Limb (tissue), 2 donors: Measurements from ENCODE around the gene PHETA2.

Experiments
- DNase-seq, 2 donors: peaks; one replicate each; pipeline ENCODE4 v3.0.0-alpha.2; 2016; ENCODE audit errors: extremely low spot score in 2 of 2

Gene PHETA2, protein sequence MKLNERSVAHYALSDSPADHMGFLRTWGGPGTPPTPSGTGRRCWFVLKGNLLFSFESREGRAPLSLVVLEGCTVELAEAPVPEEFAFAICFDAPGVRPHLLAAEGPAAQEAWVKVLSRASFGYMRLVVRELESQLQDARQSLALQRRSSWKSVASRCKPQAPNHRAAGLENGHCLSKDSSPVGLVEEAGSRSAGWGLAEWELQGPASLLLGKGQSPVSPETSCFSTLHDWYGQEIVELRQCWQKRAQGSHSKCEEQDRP

DNA sequence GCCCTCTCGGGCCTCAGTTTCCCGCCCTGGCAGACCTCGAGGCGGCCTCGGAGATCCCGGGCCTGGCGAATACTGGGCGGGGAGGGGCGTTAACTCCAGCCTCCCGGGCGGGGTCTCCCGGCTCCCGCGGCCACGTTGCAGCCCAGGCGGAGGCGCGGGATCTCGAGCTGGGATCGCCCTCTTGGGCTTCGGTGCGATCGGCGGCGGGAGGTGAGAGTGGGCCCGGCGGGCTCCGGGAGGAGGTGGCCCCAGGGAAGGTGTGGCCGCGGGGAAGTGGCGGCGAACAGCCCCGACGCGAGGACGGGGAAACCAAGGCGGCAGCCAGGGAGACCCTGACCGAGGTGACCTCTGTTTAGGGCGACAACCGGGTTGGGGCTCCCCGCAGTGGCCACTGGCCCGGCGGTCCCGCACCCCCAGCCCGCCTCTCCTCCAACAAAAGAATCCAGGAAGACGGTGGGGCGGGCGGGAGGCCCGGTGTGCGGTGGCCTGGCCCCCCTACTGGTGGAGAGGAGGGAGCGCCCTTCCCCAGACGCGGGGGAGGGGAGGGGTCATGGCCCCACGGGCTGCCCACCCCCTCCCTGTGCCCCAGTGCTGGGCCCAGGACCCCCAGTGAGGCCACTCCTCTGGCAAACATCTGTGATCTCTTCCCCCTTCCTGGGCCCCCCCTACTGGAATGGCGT lies at the start of gene PHETA2:
Gene PHETA2 (plus strand): TSS at position 117 of the 680 bp plus-strand sequence. CDS start 3,046 bp downstream, outside the sequence.
- DNase-seq: peak; percentile 53 to 79

DNA sequence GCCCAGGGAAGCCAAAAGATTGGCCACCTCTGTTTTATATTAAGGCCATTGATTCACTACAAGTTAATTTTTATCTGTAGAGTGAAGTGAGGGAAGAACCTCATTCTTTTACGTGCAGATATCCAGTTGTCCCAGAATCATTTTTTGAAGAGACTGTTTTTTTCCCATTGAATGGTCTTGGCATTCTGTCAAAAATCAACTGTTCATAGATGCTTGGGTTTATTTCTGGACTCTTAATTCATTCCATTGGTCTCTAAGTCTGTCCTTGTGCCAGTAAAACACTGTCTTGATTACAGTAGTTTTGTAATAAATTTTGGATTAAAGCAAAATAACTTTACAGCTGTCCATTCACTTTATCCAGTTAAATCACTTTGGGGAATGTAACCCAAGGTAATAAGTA lies 48.6 kb upstream of the PHETA2 start:
- no peak for DNase-seq

DNA sequence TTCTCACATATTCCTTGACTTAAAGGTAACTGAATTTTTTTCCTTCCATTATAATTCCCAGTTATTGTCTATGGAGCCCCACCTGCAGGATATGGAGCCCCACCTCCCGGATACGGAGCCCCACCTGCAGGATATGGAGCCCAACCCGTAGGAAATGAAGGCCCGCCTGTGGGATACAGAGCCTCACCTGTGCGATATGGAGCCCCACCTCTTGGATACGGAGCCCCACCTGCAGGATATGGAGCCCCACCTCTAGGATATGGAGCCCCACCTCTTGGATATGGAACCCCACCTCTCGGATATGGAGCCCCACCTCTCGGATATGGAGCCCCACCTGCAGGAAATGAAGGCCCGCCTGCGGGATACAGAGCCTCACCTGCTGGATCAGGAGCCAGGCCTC lies 47.3 kb upstream of the PHETA2 start:
- no peak for DNase-seq

DNA sequence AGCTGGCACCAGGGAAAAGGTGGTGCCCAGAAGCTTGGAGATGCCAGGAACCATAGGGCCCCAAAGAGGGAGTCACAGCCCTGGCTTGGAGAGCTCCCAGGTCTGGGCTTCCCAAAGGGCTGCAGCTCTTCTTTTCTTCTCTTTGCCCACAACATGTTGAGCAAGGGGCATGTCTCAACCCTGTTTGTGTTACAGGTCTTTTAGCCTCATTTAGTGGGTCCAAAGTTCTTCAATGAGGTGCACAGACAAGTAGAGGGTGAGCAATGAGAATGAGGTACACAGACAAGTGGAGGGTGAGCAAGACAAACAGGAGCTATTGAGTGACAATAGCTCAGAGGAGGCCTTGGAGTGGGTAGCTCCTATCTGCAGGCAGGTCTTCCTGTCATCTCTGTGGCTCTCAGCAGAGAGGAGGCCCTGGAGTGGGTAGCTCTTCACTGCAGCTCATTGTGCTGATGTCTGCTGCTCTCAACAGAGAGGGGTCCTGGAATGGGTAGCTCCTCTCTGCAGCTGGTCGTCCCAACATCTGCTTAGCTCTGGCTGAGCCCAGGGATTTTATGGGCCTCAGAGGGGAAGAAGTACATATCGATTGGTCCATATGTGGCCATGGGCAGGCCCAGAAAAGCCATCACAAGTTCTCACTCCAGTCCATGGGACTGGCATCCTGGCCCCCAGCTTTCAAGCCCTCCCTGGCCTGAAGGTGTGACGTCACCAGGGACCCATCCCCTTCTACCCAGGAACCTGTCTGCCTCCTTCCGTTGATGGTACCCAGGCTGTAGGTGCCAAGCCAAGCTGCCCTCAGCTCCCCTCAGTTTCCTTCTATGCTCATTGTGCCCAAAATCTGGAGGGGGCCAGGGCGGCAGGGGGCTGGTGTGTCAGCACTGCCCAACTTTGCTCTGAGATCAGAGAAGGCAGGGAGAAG lies 40.5 kb upstream of the PHETA2 start:
- no peak for DNase-seq

DNA sequence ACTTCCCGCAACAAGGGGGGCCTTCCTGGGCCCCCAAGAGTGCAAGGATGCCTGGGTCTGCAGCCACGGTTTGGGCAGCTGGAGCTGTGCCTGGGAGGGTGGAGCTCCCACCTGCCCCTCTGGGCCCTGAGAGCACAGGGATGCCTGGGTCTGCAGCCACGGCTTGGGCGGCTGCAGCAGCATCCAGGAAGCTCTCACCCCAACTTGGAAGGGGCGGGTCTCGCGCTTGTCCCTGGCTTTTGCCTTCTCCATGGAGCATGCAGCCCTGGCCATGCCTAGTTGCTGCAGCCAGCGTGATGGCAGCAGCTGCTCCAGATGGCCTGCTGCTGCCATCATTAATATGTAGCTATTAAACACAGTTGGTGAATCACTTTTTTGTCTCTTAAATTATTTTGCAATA lies 38.8 kb upstream of the PHETA2 start:
- no peak for DNase-seq

DNA sequence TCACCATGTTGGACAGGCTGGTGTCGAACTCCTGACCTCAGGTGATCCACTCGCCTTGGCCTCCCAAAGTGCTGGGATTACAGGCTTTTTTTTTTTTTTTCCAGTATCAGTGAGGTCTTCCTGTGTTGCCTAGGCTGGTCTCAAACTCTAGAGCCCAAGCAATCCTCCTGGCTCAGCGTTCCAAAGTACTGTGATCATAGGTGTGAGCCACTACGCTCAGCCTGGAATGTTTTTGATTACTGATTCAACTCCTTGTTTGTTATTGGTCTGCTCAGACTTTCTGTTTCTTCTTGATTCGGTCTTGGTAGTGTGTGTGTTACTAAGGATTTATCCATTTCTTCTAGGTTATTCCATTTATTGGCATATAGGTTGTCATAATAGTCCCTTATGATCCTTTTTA lies 34.8 kb upstream of the PHETA2 start:
- no peak for DNase-seq

DNA sequence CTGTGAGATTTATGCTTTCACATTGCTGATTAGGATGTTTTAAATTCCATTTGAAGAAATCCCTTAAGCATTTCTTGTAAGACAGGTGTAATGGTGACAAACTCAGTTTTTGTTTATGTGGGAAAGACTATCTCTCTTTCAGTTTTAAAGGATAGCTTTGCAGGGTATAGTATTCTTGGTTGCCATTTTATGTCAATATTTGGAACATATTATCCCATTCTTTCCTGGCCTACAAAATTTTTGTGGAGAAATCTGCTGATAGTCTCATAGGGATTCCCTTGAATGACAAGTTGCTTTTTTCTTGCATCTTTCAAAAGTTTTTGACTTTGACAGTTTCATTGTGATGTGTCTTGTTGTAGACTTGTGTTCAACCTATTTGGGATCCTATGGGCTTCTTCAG lies 32.3 kb upstream of the PHETA2 start:
- DNase-seq: no peak

DNA sequence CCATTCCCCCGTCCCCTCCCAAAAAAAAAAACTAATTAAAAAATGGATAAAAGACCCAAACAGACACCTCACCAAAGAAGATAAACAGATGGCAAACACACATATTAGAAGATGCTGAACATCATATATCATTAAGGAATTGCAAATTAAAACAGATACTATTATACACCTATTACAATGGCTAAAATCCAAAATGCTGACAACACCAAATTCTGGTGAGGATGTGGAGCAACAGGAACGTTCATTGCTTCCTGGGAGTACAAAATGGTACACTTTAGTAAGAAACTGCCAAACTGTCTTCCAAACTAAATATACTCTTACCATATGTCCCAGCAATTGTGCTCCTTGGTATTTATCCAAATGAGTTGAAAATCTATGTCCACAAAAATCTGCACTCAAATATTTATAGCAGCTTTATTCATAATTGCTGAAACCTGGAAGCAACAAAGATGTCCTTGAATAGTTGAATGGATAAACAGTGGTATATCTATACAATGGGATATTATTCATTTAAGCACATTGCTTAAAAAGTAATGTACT lies 23.3 kb upstream of the PHETA2 start:
- DNase-seq: no peak

DNA sequence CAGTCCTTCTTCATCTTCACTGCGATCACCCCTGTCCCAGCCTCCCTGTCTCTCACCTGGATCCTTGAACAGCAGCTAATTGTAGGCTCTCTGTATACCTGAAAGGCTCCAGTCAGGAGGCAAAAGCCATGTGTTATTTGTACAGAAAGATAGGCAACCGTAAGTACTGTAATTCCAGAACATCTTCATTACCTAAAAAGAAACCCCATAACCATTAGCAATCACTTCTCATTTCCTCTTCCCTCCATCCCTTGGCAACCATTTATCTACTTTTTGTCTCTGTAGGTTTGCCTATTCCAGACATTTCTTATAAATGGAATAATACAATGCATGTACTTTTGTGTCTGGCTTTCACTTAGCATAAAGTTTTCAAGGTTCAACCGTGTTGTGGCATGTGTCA lies 21.3 kb upstream of the PHETA2 start:
- DNase-seq: no peak

DNA sequence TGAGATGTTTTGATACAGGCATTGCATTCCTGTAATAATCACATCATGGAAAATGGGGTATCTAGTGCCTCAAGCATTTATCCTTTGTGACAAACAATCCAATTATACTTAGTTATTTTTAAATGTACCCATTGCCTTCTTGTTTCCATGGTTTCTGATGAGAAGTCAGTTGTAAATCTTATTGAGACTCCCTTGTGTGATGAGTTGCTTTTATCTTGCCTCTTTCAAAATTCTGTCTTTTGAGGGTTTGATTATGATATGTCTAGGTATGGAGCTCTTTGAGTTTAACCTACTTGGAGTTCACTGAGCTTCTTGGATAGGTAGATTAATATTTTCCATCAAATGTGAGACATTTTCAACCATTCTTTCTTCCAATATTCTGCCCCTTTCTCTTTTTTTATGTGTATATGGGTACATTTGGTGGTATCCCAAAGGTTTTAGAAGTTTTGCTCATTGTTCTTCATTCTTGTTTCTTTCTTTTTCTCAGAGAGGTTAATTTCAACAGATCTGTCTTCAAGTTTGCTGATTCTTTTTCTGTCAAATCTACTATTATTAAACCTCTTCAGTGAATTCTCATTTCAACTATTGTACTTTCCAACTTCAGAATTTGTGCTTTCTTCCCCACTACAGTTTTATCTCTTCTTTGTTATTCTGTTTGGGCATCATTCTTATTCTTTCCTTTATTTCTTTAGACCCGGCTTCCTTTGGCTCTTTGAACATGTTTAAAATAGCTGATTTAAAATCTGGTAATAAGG lies 17.1 kb upstream of the PHETA2 start:
- DNase-seq: no peak

DNA sequence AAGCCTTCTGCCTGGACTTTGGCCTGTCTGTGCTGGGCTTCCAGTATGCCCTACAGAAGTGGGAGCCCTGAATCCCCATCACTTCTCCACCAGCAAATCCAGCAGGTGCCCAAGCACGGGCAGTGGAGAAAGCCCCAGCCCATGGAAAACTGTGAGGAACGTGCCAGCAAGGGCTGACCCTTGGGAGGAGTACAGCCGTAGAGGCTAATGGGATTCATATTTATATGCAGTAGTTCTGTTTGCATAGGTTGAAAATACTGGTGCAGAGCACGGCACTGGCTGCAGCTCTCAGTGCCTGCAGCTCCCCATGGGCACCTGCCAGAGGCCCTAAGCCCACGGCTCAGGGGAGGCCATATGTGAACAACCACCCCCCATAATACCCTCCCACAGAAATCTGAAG lies 13.6 kb upstream of the PHETA2 start:
- DNase-seq: no peak

DNA sequence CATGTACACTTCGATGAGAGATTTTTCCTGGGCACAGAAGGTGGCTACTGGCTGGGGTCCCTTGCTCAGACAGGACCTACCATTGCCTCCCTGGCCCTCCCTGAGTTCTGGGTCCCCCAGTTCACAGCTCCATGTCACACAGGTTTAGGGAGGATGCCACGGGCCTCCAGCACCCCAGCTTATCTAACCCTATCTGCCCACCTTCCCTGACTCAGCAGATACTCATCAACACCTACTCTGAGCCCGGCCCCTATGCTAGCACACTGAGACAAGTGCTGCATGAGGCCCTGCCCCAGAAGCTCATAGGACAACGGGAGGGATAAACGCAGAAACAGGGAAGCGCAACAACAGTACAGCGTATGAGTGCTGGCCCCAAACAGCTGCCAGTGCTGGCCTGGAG lies 13.0 kb upstream of the PHETA2 start:
- no peak for DNase-seq

DNA sequence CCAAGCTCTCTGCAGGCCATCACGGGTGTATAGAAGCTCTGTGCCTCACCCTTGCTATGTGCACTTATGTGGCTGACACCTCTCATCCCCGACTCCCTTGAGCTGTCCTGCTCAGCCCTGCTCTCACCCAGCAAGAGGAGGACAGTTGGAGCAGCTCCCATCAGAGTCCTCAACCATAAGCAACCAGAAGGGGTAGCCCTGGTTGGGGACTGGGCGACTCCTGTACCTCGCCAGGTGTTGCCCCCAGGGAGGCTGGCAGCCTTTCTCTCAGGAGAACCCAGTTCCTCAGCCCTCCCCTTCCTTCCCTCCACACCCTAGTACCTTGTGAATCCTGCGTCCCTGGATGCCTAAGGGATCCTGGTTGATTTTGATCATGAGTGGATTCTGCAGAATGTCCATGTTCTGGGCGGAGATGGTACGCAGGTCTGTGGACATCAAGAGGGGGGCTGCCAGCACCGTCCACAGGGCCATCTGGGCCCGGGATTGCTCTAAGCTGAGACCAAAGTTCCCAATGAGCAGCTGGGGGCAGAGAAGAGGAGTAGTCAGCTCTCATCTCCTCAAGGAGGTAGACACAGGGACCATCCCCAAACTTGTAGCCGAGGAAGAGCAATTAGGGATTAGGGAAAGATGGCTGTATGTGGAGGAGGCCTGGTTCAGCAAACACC lies 11.4 kb upstream of the PHETA2 start:
- DNase-seq: no peak

DNA sequence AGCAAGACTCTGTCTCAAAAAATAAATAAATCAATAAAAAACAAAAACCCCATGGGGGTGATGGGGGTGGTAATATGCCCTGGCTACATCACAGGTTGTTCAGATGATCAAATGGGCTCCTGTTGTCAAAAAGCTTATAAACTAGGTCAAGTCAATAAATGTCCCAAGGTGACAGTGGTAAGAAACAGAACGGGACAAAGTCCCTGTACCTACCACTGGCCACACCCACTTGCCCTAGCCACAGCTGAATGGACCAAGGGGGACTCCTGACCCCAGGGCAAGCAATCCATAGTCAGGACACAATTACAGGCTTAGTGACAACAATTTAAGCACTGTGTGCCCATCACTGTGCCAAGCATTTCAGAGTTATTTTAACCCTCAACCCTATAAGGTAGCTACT lies 9.4 kb upstream of the PHETA2 start:
- DNase-seq: no peak

DNA sequence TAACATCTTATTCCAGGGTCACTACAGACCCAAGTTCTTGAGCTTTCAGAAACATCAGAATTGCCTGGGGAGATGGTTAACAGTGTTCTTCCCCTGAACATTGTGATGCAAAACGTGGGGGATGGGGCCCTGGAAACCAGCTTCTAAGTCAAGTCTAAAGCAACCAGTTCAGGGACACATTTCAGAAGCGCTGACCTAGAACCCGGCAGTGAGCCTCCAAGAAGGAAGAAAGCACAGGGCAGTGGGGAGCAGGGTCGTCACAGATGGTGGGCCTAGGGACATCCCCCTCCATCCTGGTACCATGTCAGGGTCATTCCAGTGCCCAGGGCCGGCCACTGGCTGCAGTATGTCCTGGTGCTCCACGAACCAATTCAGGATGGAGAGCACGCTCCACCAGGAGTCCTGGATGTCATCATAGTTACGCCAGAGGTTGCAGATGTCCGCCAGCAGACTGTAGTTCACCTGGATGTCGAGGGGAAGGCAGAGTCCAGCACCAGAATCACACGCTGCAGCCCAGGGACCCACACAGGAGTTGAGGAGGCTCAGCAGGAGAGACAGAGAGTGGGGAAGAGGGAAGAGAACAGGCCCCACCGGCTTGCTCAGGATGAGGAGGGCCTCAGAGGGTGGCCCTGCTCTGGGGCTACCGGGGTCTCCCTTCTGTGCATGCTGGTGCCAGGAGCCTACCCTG lies 8.5 kb upstream of the PHETA2 start:
- DNase-seq: no peak

DNA sequence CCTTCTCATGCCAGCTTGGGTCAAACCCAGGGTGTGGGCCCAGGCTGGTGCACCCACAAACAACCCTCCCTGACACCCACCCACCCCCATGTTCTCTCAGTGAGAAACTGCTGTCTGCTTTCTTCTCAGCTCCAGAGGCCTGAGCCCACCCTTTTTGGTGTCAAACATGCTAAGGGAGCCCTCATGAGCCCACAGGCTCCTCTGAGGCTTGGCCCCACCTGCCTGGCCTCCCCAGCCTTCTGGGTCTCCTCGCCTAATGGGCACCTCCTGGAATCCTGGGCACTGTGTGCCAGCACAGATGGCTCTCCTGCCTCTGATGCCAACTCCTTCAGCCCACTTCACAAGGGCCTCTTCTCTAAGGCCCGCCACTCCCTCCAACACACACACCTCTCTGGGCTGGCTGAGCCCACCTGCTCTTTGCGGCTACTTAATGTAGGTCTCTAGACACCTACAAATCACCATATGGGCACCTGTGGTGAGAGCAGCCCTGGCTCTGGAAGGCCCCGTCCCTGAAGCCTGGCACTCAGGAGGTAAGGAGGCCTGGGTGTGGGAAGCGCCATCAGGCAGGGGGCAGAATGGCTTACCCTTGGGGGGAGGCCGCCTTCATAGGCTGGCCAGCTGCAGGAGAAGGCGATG lies 7.8 kb upstream of the PHETA2 start:
- no peak for DNase-seq

DNA sequence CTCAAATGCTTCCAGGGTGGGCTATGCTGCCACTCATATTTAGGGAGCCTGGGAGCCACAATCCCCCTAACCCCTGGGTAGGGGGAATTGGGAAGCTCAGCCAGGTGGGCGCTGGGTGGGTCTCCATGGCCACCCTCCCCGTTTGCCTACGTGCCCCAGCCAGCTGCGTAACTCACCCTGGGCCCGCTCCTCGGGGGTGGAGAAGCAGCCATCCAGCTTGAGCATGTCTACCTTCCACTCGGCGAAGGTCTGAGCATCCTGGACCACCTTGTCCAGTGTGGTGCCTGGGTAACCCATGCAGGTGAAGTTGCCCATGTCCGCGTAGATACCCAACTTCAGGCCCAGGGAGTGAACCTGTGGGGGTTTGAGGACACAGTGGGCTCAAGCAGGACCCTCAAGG lies 7.1 kb upstream of the PHETA2 start:
- DNase-seq: no peak

DNA sequence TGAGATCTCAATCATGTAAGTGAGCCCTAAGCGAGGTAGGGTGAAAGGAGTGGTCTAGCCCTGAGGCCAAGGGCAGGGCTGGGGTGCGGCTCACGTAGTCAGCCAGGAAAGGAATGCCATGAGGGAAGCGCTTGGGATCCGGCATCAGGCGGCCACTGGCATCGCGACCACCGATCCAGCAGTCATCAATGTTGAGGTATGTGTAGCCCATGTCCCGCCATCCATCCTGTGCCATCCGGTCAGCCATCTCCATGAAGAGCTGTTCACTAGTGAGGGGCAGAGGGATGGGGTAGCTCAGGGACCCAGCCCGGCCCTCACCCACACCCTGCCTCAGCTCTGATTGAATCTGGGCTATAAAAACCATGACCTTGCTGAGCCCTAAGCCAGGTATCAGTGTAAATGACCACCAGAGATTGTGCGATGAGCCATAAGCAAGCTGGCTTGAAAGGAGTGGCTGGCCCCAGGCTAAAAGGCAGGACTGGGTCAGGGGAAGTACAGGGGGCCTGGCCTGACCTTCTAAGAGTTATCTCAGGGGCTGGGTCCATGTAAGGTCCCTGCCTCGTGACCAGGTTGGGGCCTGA lies 6.3 kb upstream of the PHETA2 start:
- DNase-seq: no peak

DNA sequence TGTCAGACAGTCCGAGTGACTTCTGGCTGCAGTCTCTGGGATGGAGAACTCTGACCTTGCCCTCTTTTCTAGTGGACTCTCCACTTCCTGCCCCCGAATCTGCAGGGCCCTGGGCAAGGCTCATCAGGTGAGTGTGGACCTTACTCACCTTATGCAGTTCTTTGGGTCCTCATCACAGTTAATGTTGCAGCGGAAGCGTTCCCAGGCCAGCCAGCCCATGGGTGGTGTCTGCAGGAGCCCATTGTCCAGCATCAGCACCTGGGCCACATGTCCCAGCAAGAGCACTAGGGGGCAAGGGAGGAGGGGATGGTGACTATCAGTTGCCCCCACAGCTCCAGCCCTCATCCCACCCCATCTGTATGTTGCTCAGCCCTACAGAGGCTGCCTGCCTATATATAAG lies 5.8 kb upstream of the PHETA2 start:
- no peak for DNase-seq
